ENCODE measurements around the gene LHFPL3. TPM values are rescaled to one million over a fixed set of nuclear protein-coding genes. Genes with fewer than 3 reads are reported as not detected.

LHFPL3 gene
- total RNA-seq, 2 donors from 2014 or later = not detected

DNA sequence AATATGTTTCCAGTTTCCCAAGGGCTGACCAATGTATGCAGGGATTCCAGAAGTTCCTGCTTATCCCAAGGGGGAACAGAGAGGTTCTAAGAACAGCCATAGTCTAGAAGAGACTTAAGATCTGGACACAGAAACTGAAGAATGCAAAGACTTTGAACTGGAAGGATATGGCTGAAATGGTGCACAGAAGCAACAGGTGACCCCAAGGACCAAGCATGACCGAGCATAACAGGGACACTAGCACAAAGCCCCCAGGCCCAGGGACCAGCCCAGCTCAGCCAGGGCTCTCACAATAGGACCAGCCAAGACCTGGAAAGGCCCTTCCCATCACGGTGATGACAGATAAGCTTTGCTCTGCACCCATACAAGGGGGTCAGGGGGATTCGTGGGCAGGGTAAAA lies 472.6 kb downstream of the LHFPL3 start:
- no peak overlapping the region for H3K4me3 ChIP-seq
- H3K36me3 ChIP-seq = no peaks in the 10 kb centered on the region
- H3K27ac ChIP-seq = no peak overlapping the region
- H3K27me3 ChIP-seq = no peaks in the 10 kb centered on the region
- DNase-seq (ENCODE audit: low spot score) = no peak
- H3K4me1 ChIP-seq = no peaks in the 10 kb centered on the region
- H3K9me3 ChIP-seq = no peaks in the 10 kb centered on the region
- TF ChIP-seq, protein P1, sequence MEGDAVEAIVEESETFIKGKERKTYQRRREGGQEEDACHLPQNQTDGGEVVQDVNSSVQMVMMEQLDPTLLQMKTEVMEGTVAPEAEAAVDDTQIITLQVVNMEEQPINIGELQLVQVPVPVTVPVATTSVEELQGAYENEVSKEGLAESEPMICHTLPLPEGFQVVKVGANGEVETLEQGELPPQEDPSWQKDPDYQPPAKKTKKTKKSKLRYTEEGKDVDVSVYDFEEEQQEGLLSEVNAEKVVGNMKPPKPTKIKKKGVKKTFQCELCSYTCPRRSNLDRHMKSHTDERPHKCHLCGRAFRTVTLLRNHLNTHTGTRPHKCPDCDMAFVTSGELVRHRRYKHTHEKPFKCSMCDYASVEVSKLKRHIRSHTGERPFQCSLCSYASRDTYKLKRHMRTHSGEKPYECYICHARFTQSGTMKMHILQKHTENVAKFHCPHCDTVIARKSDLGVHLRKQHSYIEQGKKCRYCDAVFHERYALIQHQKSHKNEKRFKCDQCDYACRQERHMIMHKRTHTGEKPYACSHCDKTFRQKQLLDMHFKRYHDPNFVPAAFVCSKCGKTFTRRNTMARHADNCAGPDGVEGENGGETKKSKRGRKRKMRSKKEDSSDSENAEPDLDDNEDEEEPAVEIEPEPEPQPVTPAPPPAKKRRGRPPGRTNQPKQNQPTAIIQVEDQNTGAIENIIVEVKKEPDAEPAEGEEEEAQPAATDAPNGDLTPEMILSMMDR (IDR thresholded peaks at IDR 0.05) = no peak

DNA sequence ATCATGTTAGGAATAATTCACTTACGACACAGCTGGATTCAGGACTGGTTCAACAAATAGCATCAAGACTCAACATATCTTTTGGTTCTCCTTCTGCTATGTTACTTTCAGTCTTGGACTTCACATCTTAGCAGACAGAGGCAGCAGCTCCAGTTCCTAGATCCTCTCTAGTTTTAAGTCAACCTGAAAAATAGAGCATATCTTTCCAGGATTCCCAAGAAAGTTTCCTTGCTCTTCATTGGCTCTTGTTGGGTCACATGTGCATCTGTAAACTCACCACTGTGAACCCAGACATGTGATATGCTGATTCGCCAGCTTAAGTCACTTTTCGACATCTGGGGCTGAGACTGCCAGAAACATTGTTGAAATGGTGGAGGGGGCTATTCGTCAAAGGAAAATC lies 475.5 kb downstream of the LHFPL3 start:
- no peak overlapping the region for H3K27ac ChIP-seq
- no peaks in the 10 kb centered on the region for H3K4me1 ChIP-seq
- no peaks in the 10 kb centered on the region for H3K9me3 ChIP-seq
- no peak for DNase-seq (ENCODE audit: low spot score)
- no peak overlapping the region for H3K4me3 ChIP-seq
- TF ChIP-seq, protein P1 (IDR thresholded peaks at IDR 0.05) = no peak
- no peaks in the 10 kb centered on the region for H3K36me3 ChIP-seq
- H3K27me3 ChIP-seq = no peaks in the 10 kb centered on the region

DNA sequence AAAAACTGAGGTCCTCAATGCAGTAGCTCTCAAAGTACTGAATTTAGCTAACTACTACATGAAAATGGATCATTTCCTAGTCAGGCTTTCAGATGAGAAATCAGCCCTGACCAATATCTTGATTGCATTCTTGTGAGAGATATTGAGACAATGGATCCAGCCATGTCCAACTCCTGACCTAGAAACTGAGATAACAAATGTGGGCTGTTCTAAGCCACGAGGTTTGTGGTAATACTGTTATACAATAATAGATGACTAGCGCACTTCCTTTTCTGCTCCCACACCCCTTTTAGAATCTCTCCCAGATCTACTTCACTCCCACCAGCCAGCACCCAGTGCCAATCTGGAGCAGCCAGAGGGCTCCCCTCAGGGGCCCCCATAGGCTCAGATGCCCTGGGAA lies 476.3 kb downstream of the LHFPL3 start:
- H3K9me3 ChIP-seq = no peaks in the 10 kb centered on the region
- no peak overlapping the region for H3K27ac ChIP-seq
- H3K36me3 ChIP-seq = no peaks in the 10 kb centered on the region
- TF ChIP-seq, protein P1 (IDR thresholded peaks at IDR 0.05) = no peak
- no peaks in the 10 kb centered on the region for H3K27me3 ChIP-seq
- H3K4me1 ChIP-seq = no peaks in the 10 kb centered on the region
- H3K4me3 ChIP-seq = no peak overlapping the region
- DNase-seq (ENCODE audit: low spot score) = no peak

DNA sequence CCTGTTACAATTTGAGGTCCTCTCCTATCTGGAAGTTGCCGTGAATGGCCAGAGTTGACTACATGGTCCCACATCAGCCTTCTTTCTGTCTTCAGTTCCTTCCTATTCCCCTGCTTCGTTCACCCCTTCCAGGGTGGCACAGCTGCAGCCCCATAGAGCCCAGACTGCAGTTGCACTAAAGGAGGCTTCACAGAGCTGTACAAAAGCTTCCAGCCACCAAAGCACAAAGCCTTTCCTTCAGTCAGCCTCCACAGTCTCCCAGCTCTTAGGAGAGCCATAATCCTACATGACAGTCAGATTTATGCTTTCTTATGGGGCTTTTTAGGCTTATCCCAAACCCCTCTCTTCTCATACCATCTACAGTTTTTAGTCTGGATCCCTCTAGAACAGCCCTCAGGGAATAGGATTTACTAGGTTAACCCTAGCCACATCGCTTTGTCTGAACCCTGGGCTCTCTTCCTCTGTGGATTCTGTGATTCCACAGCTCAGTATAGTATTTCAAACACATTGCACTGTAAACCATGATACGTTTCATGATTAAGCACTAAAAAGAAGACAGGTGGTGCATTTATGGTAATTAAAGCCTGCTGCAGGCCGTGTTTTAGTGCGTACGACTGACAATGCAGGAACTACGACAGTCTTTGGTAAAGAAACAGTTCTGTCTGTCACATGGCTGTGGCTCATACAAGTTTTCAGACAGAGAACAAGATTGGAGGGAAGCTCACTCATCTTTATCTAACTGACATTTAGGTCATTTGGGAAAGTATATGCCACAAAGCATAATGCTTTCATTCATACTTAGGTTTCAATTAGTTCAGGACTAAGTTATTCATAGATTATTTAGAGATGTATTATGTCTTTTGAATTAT lies 477.3 kb downstream of the LHFPL3 start:
- Histone ChIP-seq H3K36me3 (no peaks in the 10 kb centered on the region), H3K4me3 (no peak overlapping the region), H3K4me1 (no peaks in the 10 kb centered on the region), H3K27ac (no peak overlapping the region), H3K9me3 (no peaks in the 10 kb centered on the region), H3K27me3 (no peaks in the 10 kb centered on the region)
- DNase-seq (ENCODE audit: low spot score) = no peak
- TF ChIP-seq, protein P1 (IDR thresholded peaks at IDR 0.05) = no peak

DNA sequence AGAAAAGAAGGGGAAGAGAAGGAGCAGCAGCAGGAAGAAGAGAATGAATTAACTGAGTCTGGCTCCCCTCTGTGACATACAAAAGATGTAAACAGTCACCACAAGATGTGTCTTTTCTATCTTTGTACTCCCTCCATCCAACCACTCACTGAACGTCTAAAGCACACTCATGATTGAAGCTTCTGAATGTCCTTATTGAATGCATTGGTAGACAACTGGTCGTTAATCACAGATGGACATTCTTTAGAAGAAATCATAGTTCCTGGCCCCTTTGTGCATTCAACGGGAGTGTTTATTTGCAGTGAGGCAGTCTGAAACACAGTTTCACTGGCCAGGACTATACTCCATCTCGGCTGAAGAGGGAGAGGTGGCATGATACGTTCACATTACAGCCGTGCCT lies 479.3 kb downstream of the LHFPL3 start:
- Histone ChIP-seq H3K27me3 (no peaks in the 10 kb centered on the region), H3K4me1 (no peaks in the 10 kb centered on the region), H3K4me3 (no peak overlapping the region), H3K9me3 (no peaks in the 10 kb centered on the region), H3K27ac (no peak overlapping the region), H3K36me3 (no peaks in the 10 kb centered on the region)
- TF ChIP-seq, protein P1 (IDR thresholded peaks at IDR 0.05) = no peak
- DNase-seq (ENCODE audit: low spot score) = no peak

DNA sequence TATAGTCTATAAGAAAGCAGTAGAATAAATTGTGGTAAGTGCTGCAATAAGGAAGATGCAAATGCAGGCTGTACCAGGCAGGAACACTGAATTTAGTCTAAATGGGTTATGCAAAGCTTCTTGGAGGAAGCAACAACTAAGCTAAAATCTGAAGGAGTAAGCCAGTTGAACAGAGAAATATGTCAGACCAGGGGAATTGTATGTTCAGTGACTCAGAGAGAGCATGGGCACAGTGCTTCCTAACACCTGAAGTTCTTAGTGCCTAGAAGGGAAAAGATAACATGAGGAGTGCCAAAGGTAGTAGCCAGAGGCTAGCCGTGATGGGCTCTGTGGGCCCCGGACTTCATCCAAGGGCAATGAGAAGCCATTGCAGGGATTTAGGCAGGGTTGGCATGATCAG lies 481.5 kb downstream of the LHFPL3 start:
- H3K9me3 ChIP-seq = no peaks in the 10 kb centered on the region
- TF ChIP-seq, protein P1 (IDR thresholded peaks at IDR 0.05) = no peak
- H3K27ac ChIP-seq = no peak overlapping the region
- no peaks in the 10 kb centered on the region for H3K4me1 ChIP-seq
- H3K36me3 ChIP-seq = no peaks in the 10 kb centered on the region
- H3K4me3 ChIP-seq = no peak overlapping the region
- H3K27me3 ChIP-seq = no peaks in the 10 kb centered on the region
- DNase-seq (ENCODE audit: low spot score) = no peak
